ENCODE data around the gene SPATA12. TPM values are rescaled to one million over a fixed set of nuclear protein-coding genes. Genes with fewer than 3 reads are reported as not detected.
"Not testable (repeated sequence)": the region's sequence is repeated elsewhere in the genome, so short reads cannot be mapped to it uniquely, and the experiment has no call there.

Gene SPATA12
- polyA plus RNA-seq, 12 donors: 0.05 to 0.22 (median 0.12) TPM; not detected in 4

DNA sequence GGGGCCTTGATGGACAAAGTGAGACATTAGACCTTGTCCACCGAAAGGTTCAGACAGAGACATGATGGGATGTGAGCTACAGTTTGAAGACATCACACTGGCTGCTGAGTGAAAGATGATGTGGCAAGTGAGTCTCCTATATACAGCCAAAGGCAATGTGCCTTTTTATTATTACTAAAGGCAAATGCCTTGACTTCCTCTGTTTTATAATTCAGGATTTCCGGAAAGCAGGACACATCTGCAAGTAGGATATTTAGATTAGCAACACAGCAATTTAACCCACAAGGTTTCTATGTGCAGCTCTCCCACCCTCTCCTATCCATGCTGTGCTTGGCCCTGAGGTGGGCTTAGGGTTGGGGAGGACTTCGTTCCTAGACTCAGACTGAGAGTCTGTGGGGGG, 20.7 kb downstream of the SPATA12 start:
- DNase-seq: no peak

DNA sequence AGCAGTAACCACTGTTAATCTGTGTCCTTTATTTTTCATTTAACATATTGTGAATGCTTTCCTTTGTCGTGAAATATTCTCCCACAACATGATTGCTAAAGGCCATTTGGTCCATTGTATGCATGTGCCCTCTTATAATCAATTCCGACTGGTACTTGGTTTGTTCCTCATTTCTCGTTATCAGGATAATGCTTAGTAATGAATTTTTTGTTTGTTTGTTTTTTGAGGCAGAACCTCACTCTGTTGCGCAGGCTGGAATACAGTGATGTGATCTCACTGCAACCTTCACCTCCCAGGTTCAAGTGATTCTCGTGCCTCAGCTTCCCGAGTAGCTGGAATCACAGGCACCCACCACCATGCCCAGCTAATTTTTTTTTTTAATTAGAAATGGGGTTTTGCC, 22.0 kb downstream of the SPATA12 start:
- no peak for DNase-seq

DNA sequence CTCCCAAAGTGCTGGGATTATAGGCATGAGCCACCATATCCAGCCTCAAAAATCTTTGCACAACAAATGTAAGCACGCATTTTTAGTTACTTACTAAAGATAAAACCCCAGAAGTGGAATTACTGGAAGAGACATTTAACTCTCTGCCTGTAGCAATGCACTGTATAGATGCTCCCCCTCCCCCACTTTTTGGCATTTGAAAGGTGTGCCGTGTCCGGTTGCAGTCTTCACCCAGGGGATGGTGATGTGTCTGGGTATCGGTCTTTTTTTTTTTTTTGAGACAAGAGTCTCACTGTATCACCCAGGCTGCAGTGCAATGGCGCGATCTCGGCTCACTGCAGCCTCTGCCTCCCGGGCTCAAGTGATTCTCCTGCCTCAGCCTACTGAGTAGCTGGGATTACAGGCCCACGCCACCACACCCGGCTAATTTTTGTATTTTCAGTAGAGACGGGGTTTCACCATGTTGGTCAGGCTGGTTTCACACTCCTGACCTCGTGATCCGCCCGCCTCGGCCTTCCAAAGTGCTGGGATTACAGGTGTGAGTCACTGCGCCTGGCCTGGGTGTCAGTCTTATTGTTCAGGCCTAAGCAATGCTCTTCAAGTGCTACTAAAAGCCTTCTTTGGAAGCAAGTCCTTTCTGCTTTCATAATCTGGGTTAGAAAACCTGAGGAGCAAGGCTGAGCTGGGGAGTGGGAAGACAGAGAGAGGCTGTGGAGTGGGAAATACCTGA, 23.0 kb downstream of the SPATA12 start:
- DNase-seq: not testable (repeated sequence)

DNA sequence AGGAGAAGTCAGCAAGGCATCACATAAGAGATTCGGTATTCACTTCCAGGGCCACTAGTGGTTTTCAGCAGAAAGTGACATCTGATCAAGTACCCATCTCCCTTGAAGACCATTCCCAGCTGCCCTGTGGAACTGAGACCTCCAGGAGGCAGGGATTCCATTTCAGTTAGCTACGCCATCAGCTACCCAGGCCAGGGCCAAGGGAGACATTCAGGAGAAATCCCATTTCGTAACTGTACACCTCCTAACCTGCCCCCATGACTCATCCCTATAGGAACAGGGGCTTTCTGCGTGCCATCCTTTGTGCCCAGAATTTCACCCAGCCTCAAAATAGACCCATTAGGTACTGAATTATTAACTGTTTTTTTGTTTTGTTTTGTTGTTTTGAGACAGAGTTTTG, 24.7 kb downstream of the SPATA12 start:
- DNase-seq: no peak

DNA sequence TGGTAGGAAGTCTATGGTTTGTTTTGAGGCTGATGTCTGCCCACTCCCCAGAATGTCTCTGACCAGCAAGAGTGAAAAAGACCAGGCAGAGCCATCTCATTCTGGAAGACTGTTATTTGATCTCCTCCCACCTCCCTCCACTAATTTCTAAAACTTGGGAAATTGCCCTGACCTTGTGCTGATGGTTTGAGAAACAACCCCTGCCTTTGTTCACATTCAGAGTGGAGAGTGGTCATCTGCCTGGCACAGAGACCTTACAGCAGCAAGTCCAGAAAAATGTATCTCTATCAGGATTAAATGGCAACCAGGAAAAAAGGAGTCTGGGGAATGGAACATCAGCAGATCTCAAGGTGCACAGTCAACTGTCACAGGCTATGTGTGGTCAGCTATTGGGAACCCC, 25.7 kb downstream of the SPATA12 start:
- DNase-seq: no peak

DNA sequence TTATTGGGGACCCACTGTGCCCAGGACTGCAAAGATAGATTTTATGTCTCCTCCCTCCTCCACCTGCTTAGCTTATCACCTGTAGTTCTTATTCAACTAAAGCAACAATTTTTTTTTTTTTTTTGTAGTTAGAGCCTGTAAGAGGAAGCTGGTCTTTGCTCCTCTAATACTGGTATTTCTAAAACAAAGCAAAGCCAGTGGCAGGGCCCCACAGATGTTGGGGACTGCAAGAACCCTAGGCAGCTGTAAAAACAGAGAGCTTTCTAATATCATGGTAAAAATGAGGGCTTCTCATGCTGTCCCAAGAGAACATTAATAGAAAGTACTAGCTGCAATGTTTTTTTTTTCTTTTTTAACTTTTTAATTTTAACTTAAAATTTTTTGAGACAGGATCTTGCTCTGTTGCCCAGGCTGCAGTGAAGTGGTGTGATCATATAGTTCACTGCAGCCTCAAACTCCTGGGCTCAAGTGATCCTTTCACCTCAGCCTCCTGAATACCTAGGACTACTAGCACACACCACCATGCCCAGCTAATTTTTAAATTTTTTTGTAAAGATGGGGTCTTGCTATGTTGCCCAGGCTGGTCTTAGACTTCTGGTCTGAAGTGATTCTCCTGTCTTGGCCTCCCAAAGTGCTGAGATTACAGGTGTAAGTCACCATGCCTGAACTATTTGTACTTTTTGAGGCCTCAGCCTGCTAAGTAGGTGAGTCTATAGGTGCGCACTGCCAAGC, 27.1 kb downstream of the SPATA12 start:
- no peak for DNase-seq

DNA sequence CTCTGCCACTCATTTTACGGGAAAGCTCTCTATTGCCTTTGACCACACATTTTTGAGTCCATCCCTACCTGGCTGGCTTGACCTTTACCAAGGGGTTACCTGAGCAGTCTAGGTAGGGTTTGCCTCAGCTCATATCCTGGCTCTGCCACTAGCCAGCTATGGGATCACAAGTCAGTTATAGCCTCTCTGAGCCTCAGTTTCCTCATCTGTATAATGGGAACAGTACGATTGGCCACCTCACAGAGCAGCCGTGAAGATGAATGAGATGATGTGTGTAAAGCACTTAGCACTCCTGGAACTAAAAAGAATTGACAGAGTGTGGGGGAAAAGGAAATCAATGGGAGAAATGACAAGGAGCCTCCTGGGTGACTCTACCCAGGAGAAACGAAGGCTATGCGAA, 28.0 kb downstream of the SPATA12 start:
- no peak for DNase-seq

DNA sequence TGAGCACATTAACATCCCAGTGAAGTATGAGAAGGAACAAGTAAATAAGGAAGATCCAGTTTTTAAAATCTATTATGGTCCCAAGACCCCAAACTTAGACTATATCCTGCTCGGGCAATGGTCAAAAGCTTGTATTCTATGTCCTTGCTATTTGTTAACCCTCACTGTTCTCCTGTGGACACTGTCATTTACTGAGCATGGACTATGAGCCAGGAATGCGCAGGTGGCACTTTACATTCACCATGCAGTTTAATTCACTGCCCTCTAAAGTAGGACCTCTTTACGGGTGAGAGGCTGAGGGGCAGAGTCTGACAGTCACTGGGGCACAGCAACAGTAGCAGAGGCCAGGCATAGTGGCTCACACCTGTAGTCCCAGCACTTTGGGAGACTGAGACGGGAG, 28.6 kb downstream of the SPATA12 start:
- no peak for DNase-seq

DNA sequence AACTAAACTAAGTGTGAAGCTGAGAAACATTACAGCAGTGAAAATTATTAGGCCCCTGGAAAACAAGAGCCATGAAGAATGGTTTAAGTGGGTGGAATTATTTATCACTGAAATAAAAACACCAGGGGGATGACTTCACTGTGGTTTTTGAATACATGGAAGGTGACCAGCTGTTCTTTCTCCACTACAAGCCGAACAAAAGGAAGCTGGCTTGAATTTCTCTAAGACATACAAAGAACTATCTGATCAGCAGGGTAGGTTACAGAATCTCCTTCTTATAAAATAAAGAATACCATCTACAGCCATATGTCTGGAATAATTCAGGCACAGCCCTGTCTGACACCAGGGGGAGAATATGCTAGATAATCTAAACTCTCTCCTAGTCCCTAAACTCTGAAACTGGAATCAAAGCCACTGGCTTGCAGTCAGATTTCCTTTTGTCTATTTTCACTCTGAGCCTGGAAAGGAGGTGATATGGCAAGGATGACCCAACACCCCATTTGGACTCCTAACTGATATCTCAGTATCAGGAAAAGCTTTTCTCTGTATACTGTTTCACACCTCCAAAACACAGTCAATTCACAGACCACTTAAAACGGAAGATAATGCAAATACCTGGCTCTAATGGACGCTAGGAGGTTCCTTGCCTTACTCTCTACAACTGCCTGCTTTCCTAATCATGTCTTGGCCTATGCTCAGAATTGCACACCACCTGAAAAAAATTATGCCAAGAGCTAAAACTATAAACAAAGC, 31.2 kb downstream of the SPATA12 start:
- no peak for DNase-seq

DNA sequence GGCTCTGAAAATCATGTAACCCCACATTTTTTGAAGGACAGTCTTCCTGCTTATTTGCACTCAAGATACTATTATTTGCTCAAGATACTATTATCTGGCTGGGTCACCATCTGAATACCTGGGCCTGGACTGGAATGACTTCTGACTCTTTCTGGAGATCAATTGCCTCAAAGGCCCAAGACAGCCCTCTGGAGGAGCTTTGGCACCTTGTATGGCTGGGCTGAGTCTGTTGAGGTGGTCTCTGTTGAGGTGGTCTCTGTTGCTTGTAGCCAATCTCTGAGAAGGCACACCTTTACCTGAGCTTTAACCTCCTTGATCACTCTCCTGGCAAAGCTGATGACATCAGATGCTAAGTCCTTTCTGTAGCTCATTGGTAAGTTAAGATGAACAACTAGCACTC, 33.0 kb downstream of the SPATA12 start:
- no peak for DNase-seq

DNA sequence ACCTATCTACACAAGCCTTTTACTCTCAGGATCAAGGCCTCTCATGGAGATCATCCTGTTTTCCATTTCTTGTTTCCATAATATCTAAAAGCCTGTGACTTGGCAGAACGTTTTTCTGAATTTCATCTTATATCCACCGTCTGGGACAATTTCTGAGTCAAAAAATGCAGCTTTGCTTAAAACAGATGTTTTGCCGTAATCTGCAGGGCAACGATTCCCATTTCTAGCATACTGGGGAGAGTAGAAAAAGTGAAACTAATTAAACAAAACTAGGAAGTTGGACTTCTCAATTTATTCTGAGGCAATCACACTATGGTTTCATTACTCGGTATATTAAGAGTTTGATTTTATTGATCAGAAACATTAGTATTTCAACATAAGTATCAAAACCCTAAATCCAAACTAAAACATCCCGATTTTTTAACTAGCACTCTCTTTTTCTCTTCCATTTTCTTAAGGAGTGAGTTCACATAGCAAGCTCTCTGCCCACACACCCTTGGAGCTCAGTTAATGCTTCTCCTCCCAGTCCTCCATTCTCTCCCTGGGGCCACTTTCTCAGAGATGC, 33.6 kb downstream of the SPATA12 start:
- peak; percentile 71 for DNase-seq

DNA sequence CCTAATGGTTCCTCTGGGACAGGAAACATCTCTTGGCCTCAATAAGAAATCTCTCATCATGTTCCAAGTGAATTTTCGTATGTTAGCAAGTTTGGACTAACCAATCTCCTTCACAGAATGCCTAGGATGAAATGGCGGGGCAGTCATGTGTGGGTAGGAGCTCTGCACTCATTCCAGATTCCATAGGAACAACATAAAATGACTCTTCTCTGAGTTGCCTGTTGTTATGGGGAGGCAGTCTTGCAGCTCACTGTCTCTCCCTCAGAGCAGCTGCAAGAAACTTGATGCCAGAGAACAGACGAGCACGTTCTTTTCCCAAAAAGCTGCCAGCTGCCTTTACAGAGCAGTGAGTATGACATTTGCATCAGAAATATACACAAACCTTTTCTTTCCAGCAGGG, 34.1 kb downstream of the SPATA12 start:
- DNase-seq: peak; percentile 85

DNA sequence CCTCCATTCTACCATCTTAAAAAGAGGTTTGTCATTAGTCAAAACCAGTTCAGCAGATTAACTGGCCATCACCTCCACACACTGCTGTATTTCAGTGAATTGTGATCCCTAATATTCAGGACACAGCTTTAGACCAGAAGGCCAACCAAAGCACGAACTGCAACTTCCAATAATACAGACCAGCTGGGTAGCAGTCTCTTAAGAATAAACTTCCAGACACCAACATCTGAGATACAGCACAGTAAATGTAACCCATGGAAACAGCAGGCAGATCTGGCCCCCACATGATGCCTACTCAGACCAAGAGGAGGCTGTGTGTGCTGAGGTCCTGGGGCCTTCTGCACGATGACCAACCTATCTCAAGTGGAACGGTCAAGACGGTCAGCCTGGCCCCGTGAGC, 34.9 kb downstream of the SPATA12 start:
- DNase-seq: no peak

DNA sequence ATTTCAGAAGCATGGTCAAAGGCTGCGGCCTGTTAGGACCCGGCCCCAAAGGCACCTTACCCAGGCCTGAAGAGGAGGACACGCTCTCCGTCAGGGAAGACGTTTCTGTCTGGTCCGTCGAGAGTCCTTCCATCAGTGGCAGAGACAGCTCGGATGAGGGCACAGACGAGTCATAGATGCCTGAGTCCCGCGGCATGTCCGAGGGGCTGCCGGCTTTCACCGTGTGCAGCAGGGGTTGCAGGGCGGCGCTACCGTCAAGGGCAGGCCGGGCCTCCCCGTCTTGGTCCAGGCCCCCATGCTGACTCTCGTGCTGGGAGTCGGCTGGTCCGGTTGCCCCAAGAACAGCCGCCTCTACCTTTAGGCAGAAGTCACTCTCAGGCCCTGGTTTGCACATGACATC, 37.1 kb downstream of the SPATA12 start:
- no peak for DNase-seq

DNA sequence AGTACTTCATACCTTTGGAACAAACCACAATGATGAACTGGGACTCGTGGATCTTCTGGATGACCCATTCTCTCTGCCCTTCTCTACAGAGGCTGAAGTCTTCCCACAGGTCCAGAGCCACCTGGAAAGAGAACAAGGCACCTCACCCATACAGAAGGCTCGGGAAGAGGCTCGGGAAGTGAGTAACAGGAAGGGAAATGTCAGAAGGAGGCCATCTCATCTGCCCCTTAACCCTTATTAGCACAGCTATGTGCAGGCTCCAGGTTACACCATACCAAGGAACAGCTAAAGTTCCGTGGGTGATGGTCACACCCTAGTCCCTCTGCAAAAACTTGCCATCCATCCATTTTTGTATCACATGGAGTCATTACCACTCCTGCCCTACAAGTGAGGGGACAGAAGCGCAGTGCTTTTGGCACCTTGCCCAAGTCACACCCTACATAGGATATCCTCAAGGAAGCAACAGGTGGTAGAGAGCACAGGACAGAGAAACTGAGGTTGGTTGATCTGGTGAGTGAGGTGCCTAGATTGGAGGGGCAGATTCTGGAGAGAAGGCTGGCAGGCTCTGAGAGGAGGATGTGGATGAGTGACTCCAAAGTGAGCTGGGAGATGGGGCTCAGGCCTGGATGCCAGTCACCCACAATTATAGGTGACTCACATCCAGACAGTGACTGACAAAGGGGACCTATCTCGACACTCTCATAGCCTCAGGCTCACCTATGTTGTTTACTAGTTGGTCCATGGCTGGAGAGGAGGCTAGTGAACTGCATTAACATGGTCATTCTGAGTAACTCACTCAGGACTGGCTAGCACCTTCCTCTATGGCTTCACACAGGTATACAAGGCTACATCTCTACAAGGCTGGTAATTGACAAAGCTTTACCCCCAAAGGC, 38.2 kb downstream of the SPATA12 start:
- DNase-seq: no peak

DNA sequence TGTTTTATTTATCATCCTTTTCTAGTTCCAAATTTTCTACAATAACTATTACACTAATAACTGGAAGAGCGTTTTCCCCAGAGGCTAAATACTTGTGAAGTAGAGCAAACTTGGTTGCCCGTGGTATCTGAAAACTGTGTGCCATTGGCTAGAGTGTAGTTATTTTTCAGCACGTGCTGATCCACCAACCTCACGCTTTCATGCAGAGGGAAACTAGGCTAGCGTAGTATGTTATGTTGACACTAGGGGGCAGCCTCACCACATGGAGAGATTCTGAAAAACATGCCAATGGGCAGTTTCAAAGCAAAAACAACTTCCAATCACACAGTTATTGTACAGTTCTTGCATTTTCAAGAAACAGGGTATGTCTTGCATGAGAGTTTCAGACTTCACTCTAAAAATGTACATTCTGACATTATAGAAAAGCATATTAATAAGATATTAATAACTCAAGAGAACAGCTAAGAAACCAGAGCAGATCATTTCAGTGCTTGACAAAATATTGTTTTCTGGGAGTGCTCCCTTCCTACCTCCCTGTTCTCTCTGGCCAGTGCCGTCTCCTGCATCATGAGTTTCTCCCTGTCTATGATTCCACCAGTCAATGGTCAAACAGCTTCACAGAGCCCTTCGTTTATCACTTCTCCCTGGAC, 39.7 kb downstream of the SPATA12 start:
- DNase-seq: peak; percentile 86

DNA sequence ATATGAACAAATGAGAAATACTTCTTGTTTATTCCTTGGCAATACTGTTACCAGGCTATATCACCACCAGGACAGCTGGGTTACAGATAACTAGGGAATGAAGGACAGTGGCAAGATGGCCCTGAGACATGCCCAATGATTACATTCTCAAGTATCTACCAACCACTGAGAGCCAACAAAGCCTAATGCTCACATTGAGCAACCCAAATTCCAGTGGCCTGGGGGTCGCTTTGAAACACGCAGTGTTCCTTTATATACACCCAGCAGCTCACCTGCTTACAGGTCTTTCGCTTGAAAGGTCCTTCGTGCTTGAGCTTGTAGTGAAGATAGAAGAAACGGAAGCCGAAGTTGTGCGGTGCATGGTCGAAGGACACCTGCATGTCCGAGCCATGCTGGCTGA, 45.1 kb downstream of the SPATA12 start:
- DNase-seq: no peak

DNA sequence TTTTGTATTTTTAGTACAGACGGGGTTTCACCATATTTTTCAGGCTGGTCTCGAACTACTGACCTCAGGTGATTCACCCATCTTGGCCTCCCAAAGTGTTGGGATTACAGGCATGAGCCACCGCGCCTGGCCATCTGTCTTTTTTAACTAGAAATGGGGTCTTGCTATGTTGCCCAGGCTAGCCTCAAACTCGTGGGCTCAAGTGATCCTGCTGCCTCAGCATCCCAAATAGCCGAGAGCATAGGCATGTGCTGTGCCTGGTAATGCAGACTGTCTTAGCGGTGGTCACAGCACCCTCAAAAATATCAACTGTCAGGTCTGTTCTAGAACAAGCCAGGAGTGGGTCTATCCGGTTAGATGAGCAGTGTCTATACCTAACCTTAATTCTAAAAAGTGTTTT, 48.2 kb downstream of the SPATA12 start:
- no peak for DNase-seq

DNA sequence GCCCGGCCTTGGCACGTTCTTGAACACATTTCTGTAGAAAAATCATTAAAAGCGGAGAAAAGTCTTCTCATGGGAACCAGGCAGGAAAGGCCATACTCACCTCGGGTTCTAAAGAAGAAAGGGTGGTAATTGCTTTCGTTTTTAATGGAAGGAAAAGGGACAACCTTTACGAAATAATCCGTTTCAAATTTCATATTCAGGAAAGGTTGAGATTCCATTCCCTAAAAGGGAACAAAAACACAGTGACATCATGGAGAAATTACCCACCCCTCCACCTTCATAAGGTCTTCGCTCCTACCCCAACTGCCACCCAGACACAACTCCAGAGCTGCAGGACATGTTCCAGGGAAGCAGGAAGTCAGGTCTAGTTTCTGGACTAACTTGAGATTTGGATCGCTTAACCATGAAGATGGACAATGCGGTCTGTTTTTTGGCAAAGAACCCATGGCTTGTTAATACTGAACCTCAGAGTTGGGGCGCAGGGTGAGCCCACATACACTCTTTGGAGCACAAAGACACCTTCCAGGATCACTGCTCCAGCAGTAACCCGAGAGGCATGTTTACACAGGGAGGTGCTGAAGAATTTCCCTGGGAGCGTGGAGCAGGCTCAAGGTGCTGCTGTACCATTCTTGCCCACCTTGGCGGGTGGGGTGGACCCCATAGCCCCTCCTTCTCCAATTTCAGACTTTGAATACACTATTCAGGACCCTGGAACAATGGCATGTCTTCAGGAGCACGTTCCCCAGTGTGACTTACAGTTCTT, 49.2 kb downstream of the SPATA12 start:
- no peak for DNase-seq

DNA sequence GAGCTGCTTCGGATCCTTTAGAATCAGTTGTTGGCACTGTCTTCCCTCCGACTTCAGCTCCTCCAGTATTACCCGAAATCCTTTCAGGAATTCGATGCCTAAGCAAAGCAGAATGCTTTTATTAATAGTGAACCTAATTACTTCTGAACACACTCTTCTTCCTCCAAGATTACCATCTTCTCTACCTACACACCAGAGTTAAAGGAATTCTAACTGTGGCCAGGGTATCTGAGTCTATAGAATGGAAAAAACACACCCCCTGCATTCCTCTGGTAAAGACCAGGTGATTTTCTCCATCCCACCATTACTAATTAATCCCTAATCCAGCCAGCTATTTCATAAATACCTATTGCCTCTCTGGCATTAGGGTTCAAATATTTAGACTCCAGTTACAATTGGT, 49.8 kb downstream of the SPATA12 start:
- no peak for DNase-seq
